ENCODE results near the gene TDRD12. TPM values are rescaled to one million over a fixed set of nuclear protein-coding genes. Genes with fewer than 3 reads are reported as not detected.
A peak's percentile ranks its signal among the peaks of the same experiment; 100 is the strongest.

Gene TDRD12
- total RNA-seq, 1 donor, result 0.36 TPM

GRCh38 chr19:32858559-32858958 lies 139.0 kb downstream of the TDRD12 start:
- no peak overlapping the region for H3K27ac ChIP-seq (ENCODE audit: low read depth, low read length)
- no peak overlapping the region for H3K4me2 ChIP-seq (ENCODE audit: insufficient read depth, low read length)
- no peaks in the 10 kb centered on the region for H3K4me1 ChIP-seq (ENCODE audit: insufficient read depth, low read length)
- H3K27me3 ChIP-seq (ENCODE audit: insufficient read depth, low read length), result no peaks in the 10 kb centered on the region
- H4K20me1 ChIP-seq (ENCODE audit: insufficient read depth, low read length), result no peaks in the 10 kb centered on the region
- H3K4me3 ChIP-seq (ENCODE audit: insufficient read depth, low read length), result no peak overlapping the region
- no peaks in the 10 kb centered on the region for H3K36me3 ChIP-seq (ENCODE audit: insufficient read depth, low read length)
- DNase-seq (ENCODE audit: insufficient read length, low spot score, missing footprints), result peak; percentile 50
- H3K79me2 ChIP-seq (ENCODE audit: insufficient read depth, low read length), result no peaks in the 10 kb centered on the region
- no peaks in the 10 kb centered on the region for H3K9me3 ChIP-seq (ENCODE audit: low read depth, low read length)
- H2AFZ ChIP-seq (ENCODE audit: low read length), result no peak overlapping the region
- TF ChIP-seq CTCF (IDR thresholded peaks at IDR 0.05; ENCODE audit: extremely low read depth, low read depth, low read length), result no peak

DNA sequence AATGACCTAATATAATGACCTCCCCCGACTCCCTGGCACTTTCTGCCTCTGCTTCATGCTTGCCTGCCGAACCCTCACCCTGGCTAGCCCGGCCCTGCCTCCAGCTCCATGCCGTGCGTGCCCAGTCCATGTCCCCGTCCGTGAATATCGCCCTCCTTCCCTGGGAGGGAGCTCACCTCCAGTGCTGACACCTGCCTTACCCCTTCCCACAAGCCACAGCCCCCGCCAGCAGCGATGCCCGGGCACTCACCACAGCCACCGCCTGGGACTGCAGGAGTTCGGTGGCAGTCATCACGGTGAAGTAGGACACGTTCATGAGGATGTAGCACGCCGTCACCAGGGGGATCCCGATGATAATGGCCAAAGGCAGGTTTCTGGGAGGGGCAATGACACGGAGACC lies 140.0 kb downstream of the TDRD12 start:
- H3K36me3 ChIP-seq (ENCODE audit: insufficient read depth, low read length), result no peaks in the 10 kb centered on the region
- peak; percentile 27 for DNase-seq (ENCODE audit: insufficient read length, low spot score, missing footprints)
- no peaks in the 10 kb centered on the region for H3K79me2 ChIP-seq (ENCODE audit: insufficient read depth, low read length)
- no peak for TF ChIP-seq CTCF (IDR thresholded peaks at IDR 0.05; ENCODE audit: extremely low read depth, low read depth, low read length)
- no peak overlapping the region for H3K27ac ChIP-seq (ENCODE audit: low read depth, low read length)
- H3K4me2 ChIP-seq (ENCODE audit: insufficient read depth, low read length), result no peak overlapping the region
- no peak overlapping the region for H2AFZ ChIP-seq (ENCODE audit: low read length)
- H3K4me3 ChIP-seq (ENCODE audit: insufficient read depth, low read length), result no peak overlapping the region
- H4K20me1 ChIP-seq (ENCODE audit: insufficient read depth, low read length), result no peaks in the 10 kb centered on the region
- no peaks in the 10 kb centered on the region for H3K27me3 ChIP-seq (ENCODE audit: insufficient read depth, low read length)
- no peaks in the 10 kb centered on the region for H3K4me1 ChIP-seq (ENCODE audit: insufficient read depth, low read length)
- no peaks in the 10 kb centered on the region for H3K9me3 ChIP-seq (ENCODE audit: low read depth, low read length)

DNA sequence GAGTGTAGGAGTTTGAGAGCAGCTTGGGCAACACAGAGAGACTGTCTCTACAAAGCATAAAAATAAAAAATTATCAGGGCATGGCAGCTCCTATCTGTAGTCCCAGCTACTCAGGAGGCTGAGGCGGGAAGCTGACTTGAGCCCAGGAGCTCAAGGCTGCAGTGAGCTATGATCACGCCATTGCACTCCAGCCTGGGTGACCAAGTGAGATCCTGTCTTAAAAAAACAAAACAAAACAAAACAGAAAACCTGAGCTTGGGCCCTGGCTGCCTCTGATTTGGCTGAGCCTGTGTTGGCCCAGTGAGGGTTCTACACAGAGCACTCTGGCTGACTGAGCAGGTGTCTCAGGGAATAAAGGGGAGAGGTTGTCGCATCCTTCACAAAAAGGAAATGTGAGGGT lies 142.0 kb downstream of the TDRD12 start:
- no peak for TF ChIP-seq CTCF (IDR thresholded peaks at IDR 0.05; ENCODE audit: extremely low read depth, low read depth, low read length)
- H3K4me1 ChIP-seq (ENCODE audit: insufficient read depth, low read length), result no peaks in the 10 kb centered on the region
- H3K27ac ChIP-seq (ENCODE audit: low read depth, low read length), result no peak overlapping the region
- H3K4me2 ChIP-seq (ENCODE audit: insufficient read depth, low read length), result no peak overlapping the region
- DNase-seq (ENCODE audit: insufficient read length, low spot score, missing footprints), result no peak
- no peaks in the 10 kb centered on the region for H3K9me3 ChIP-seq (ENCODE audit: low read depth, low read length)
- H3K4me3 ChIP-seq (ENCODE audit: insufficient read depth, low read length), result no peak overlapping the region
- no peaks in the 10 kb centered on the region for H3K27me3 ChIP-seq (ENCODE audit: insufficient read depth, low read length)
- no peaks in the 10 kb centered on the region for H3K36me3 ChIP-seq (ENCODE audit: insufficient read depth, low read length)
- no peaks in the 10 kb centered on the region for H4K20me1 ChIP-seq (ENCODE audit: insufficient read depth, low read length)
- no peaks in the 10 kb centered on the region for H3K79me2 ChIP-seq (ENCODE audit: insufficient read depth, low read length)
- no peak overlapping the region for H2AFZ ChIP-seq (ENCODE audit: low read length)

GRCh38 chr19:32862173-32862572 lies 142.6 kb downstream of the TDRD12 start:
- Histone ChIP-seq H3K4me3 (ENCODE audit: insufficient read depth, low read length) (no peak overlapping the region), H4K20me1 (ENCODE audit: insufficient read depth, low read length) (no peaks in the 10 kb centered on the region), H3K4me1 (ENCODE audit: insufficient read depth, low read length) (no peaks in the 10 kb centered on the region), H3K27me3 (ENCODE audit: insufficient read depth, low read length) (no peaks in the 10 kb centered on the region), H2AFZ (ENCODE audit: low read length) (no peak overlapping the region), H3K36me3 (ENCODE audit: insufficient read depth, low read length) (no peaks in the 10 kb centered on the region), H3K79me2 (ENCODE audit: insufficient read depth, low read length) (no peaks in the 10 kb centered on the region), H3K9me3 (ENCODE audit: low read depth, low read length) (no peaks in the 10 kb centered on the region), H3K4me2 (ENCODE audit: insufficient read depth, low read length) (no peak overlapping the region), H3K27ac (ENCODE audit: low read depth, low read length) (no peak overlapping the region)
- TF ChIP-seq CTCF (IDR thresholded peaks at IDR 0.05; ENCODE audit: extremely low read depth, low read depth, low read length), result no peak
- DNase-seq (ENCODE audit: insufficient read length, low spot score, missing footprints), result no peak

All from osteoblast (primary cell).